ENCODE results near the gene UST. TPM values are rescaled to one million over a fixed set of nuclear protein-coding genes. Genes with fewer than 3 reads are reported as not detected.

The UST gene
- total RNA-seq, 1 experiment from 2014 or later, result 3.9 TPM

DNA sequence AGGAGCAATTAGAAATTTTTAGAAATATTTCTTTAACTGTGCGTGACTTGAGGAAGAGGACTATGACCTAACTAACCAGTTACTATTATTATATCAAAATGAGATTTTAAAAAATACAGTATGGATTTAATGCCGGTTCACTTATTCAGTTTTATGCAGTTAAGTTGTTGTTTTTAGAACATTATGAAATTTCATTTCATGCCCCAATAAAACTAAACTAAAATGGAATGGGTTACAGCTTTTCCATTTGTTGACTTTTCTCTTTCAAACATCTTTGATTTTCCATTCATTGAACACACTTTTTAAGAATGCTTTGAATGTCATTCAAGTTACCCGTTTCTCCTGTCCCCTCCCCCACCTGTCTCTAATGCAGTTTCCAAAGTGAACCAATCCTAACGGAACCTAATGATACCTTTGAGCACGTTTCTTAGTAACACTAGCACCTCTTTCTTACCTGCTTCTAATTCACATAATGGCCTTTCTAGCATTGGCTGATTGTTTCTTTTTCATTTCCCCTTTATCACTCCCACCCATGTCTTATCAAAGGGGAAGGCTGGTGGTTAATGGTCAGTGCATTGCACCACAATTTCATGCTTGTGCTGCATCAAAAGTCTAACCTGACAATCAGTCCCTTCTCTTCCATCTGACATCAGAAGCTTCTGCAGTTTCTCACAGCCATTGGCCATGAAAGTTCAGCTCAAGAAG is 308.5 kb downstream of the UST start:
- H2AFZ ChIP-seq (ENCODE audit: low read length), result no peak overlapping the region
- no peaks in the 10 kb centered on the region for H3K27me3 ChIP-seq (ENCODE audit: low read length)
- ChIA-PET CTCF (no interaction called here), POLR2A (ENCODE audit: unreplicated experiment) (no interaction called here)
- H3K79me2 ChIP-seq (ENCODE audit: low read length), result no peaks in the 10 kb centered on the region
- H3K4me2 ChIP-seq (ENCODE audit: low read length), result no peak overlapping the region
- H3F3A ChIP-seq (ENCODE audit: low read length, unreplicated experiment), result no peaks in the 10 kb centered on the region
- no peak overlapping the region for H3K4me3 ChIP-seq (ENCODE audit: low read length)
- intact Hi-C loops (cut with micrococcal nuclease), result no loop called here
- H3K4me1 ChIP-seq (ENCODE audit: insufficient read depth, low read length), result peaks cover 17% of the 10 kb centered on the region
- TF ChIP-seq EZH2phosphoT487 (IDR thresholded peaks at IDR 0.05; ENCODE audit: borderline replicate concordance, low read length) (no peak), CTCF (conservative IDR thresholded peaks at IDR 0.05; ENCODE audit: low read depth, low read length) (no peak), EZH2 (IDR thresholded peaks at IDR 0.05; ENCODE audit: low read length, unreplicated experiment) (no peak)
- no TSS peak for BruUV-seq (replicated peaks)
- ATAC-seq (no peak), DNase-seq (no peak)
- H3K9me2 ChIP-seq (replicated peaks; ENCODE audit: low read length), result no peaks in the 10 kb centered on the region
- H3K9me3 ChIP-seq (ENCODE audit: low read length), result no peaks in the 10 kb centered on the region
- no peak overlapping the region for H3K9ac ChIP-seq (ENCODE audit: low read length)
- no peak overlapping the region for H3K27ac ChIP-seq (ENCODE audit: low read length)
- no peaks in the 10 kb centered on the region for H4K20me1 ChIP-seq (ENCODE audit: low read length)
- no peaks in the 10 kb centered on the region for H3K36me3 ChIP-seq (ENCODE audit: low read depth, low read length)

- DNase-seq, result no peak
- intact Hi-C loops (cut with micrococcal nuclease), result no loop called here
- Histone ChIP-seq H3K9ac (ENCODE audit: low read length) (no peak overlapping the region), H3K27me3 (ENCODE audit: low read length) (no peaks in the 10 kb centered on the region), H3K36me3 (ENCODE audit: low read depth, low read length) (no peaks in the 10 kb centered on the region), H2AFZ (ENCODE audit: low read length) (no peak overlapping the region), H3K9me2 (replicated peaks; ENCODE audit: low read length) (no peaks in the 10 kb centered on the region), H3K27ac (ENCODE audit: low read length) (no peak overlapping the region), H3F3A (ENCODE audit: low read length, unreplicated experiment) (no peaks in the 10 kb centered on the region), H3K4me2 (ENCODE audit: low read length) (no peak overlapping the region), H3K9me3 (ENCODE audit: low read length) (no peaks in the 10 kb centered on the region), H3K79me2 (ENCODE audit: low read length) (no peaks in the 10 kb centered on the region), H3K4me1 (ENCODE audit: insufficient read depth, low read length) (peaks cover 27% of the 10 kb centered on the region), H4K20me1 (ENCODE audit: low read length) (no peaks in the 10 kb centered on the region), H3K4me3 (ENCODE audit: low read length) (no peak overlapping the region)
- CTCF ChIA-PET, result no interaction called here
- POLR2A ChIA-PET (ENCODE audit: unreplicated experiment), result no interaction called here
- no TSS peak for BruUV-seq (replicated peaks)
- TF ChIP-seq EZH2 (IDR thresholded peaks at IDR 0.05; ENCODE audit: low read length, unreplicated experiment) (no peak), CTCF (conservative IDR thresholded peaks at IDR 0.05; ENCODE audit: low read depth, low read length) (no peak), EZH2phosphoT487 (IDR thresholded peaks at IDR 0.05; ENCODE audit: borderline replicate concordance, low read length) (no peak)
- no peak for ATAC-seq
These were observed 310.1 kb downstream of the UST start for GRCh38 chr6:149056777-149057463.

DNA sequence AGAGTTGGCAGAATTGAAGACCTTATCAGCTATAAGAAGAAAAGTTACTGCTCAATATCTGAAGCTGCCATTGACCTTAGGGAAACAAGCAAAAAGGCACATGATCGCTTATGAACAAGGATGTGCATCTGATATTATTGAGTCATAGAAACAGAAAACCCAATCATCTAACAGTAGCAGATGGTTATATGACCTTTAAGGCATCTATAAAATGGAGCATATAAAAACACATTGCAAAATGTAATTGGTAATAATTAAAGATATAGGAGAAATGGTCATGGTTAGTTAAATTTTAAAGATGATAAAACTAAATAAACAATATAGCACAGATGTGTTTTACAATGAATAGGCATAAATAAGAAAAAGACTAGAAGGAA is 310.6 kb downstream of the UST start:
- H3K4me2 ChIP-seq (ENCODE audit: low read length), result no peak overlapping the region
- H3K79me2 ChIP-seq (ENCODE audit: low read length), result no peaks in the 10 kb centered on the region
- no peak overlapping the region for H2AFZ ChIP-seq (ENCODE audit: low read length)
- ChIA-PET POLR2A (ENCODE audit: unreplicated experiment) (no interaction called here), CTCF (no interaction called here)
- H3K9me2 ChIP-seq (replicated peaks; ENCODE audit: low read length), result no peaks in the 10 kb centered on the region
- BruUV-seq (replicated peaks), result no TSS peak
- H4K20me1 ChIP-seq (ENCODE audit: low read length), result no peaks in the 10 kb centered on the region
- no peaks in the 10 kb centered on the region for H3K36me3 ChIP-seq (ENCODE audit: low read depth, low read length)
- H3K4me1 ChIP-seq (ENCODE audit: insufficient read depth, low read length), result peaks cover 30% of the 10 kb centered on the region
- H3F3A ChIP-seq (ENCODE audit: low read length, unreplicated experiment), result no peaks in the 10 kb centered on the region
- DNase-seq (no peak), ATAC-seq (no peak)
- no peak overlapping the region for H3K27ac ChIP-seq (ENCODE audit: low read length)
- no peaks in the 10 kb centered on the region for H3K9me3 ChIP-seq (ENCODE audit: low read length)
- TF ChIP-seq EZH2 (IDR thresholded peaks at IDR 0.05; ENCODE audit: low read length, unreplicated experiment) (no peak), EZH2phosphoT487 (IDR thresholded peaks at IDR 0.05; ENCODE audit: borderline replicate concordance, low read length) (no peak), CTCF (conservative IDR thresholded peaks at IDR 0.05; ENCODE audit: low read depth, low read length) (no peak)
- no peak overlapping the region for H3K9ac ChIP-seq (ENCODE audit: low read length)
- H3K4me3 ChIP-seq (ENCODE audit: low read length), result no peak overlapping the region
- intact Hi-C loops (cut with micrococcal nuclease), result no loop called here
- H3K27me3 ChIP-seq (ENCODE audit: low read length), result no peaks in the 10 kb centered on the region
